Measurements from ENCODE around the gene OFD1. TPM values are rescaled to one million over a fixed set of nuclear protein-coding genes. Genes with fewer than 3 reads are reported as not detected.

The OFD1 gene
- total and polyA plus RNA-seq, 2 of the 8 experiments (the other 6 are each of a cell fraction or from before 2014, with no cell fraction given) = 8.0 to 23.4 TPM

- ChIA-PET CTCF (ENCODE audit: partially characterized antibody) (interaction anchor here (0.7 to 1.4 kb wide), 7 partner anchors 9 to 269 kb away, joined by 3 read pairs; no protein-coding TSS in a partner anchor), POLR2A (ENCODE audit: partially characterized antibody) (interaction anchor here (1.1 to 1.9 kb wide), 2 partner anchors 12 to 42 kb away, joined by 3 to 4 read pairs; partner anchors contain the start of genes OFD1 and TRAPPC2)
- 81% methylated on average over 4 of the region's 4 CpGs; no CpG with 5 or more reads in 1 of the 2 experiments for WGBS, 2 experiments (ENCODE audit: extremely low coverage in 1 of 2, insufficient coverage in 1 of 2, insufficient read length in 1 of 2, insufficient replicate concordance in 2 of 2, low coverage in 1 of 2, low lambda C conversion rate in 2 of 2, missing lambda C conversion rate in 1 of 2)
- Histone ChIP-seq H2BK120ac (replicated peaks; ENCODE audit: low read depth, low read length) (no peak overlapping the region), H3K79me2 (ENCODE audit: control insufficient read depth in 1 of 2, insufficient read depth in 2 of 2, low read length in 2 of 2) (no peaks in the 10 kb centered on the region), H2BK20ac (ENCODE audit: low read length) (no peak overlapping the region), H3K4me3 (ENCODE audit: extremely low read depth in 1 of 4, insufficient read depth in 2 of 4, low read depth in 3 of 4, low read length in 4 of 4) (no peak overlapping the region), H3K9ac (replicated peaks in 1 of 4; ENCODE audit: extremely low read depth in 1 of 4, low read depth in 3 of 4, low read length in 3 of 4) (no peak overlapping the region), H3K23me2 (ENCODE audit: low read depth, low read length) (no peaks in the 10 kb centered on the region), H3K4ac (replicated peaks; ENCODE audit: insufficient read length, low read depth, low read length) (no peak overlapping the region), H2AK5ac (ENCODE audit: low read depth, low read length) (no peak overlapping the region), H3K4me2 (ENCODE audit: insufficient read depth in 1 of 2, low read depth in 2 of 2, low read length in 2 of 2) (no peak overlapping the region), H3K4me1 (replicated peaks in 1 of 4; ENCODE audit: control insufficient read depth in 3 of 4, insufficient read depth in 4 of 4, low read length in 3 of 4) (no peaks in the 10 kb centered on the region; a peak in 1 of 7 replicates), H3K27me3 (replicated peaks in 1 of 4; ENCODE audit: control insufficient read depth in 3 of 4, extremely low read depth in 1 of 4, insufficient read depth in 3 of 4, low read length in 3 of 4) (no peaks in the 10 kb centered on the region), H3K36me3 (ENCODE audit: control insufficient read depth in 2 of 4, insufficient read depth in 4 of 4, low read length in 3 of 4) (peaks cover 2 to 53% (median 23%) of the 10 kb centered on the region in 4 experiments; a peak in 7 of 8 replicates), H2BK5ac (ENCODE audit: low read depth, low read length) (no peak overlapping the region), H2BK15ac (ENCODE audit: low read length) (no peak overlapping the region), H3K18ac (ENCODE audit: extremely low read depth, low read length) (no peak overlapping the region), H3K79me1 (ENCODE audit: low read depth, low read length) (no peaks in the 10 kb centered on the region), H3K56ac (replicated peaks; ENCODE audit: insufficient read length, low read depth, low read length) (no peak overlapping the region), H2AFZ (ENCODE audit: low read length) (no peak overlapping the region), H3K23ac (ENCODE audit: insufficient read length) (no peak overlapping the region), H3K14ac (ENCODE audit: insufficient read length) (no peak overlapping the region), H4K20me1 (replicated peaks in 1 of 2; ENCODE audit: control insufficient read depth in 1 of 2, insufficient read depth in 2 of 2, low read length in 2 of 2) (no peaks in the 10 kb centered on the region), H2BK12ac (ENCODE audit: low read depth, low read length) (no peak overlapping the region), H4K8ac (ENCODE audit: extremely low read depth, insufficient read depth, low read length) (no peak overlapping the region), H3K27ac (ENCODE audit: low read depth, low read length) (no peak overlapping the region), H3K9me3 (ENCODE audit: insufficient read depth in 2 of 2, low read depth in 1 of 2, low read length in 1 of 2) (no peaks in the 10 kb centered on the region), H4K91ac (replicated peaks; ENCODE audit: insufficient read length, low read length) (no peak overlapping the region), H4K5ac (ENCODE audit: insufficient read length, low read depth, low read length) (no peak overlapping the region)
- FAIRE-seq (peak; percentile 7), DNase-seq (ENCODE audit: low read depth in 1 of 2, low spot score in 2 of 2) (no peak)
- no peak for TF ChIP-seq KDM1A (IDR thresholded peaks at IDR 0.05; ENCODE audit: borderline replicate concordance, low read length)
- TF ChIP-seq SP1 (IDR thresholded peaks at IDR 0.05; ENCODE audit: low read depth, low read length) = no peak
- TF ChIP-seq SP2 (IDR thresholded peaks at IDR 0.05; ENCODE audit: low read length) = no peak
- TF ChIP-seq ZNF274 (IDR thresholded peaks at IDR 0.05; ENCODE audit: borderline replicate concordance, extremely low read depth, low read length) = no peak
- no peak for TF ChIP-seq NANOG (IDR thresholded peaks at IDR 0.05; ENCODE audit: insufficient read depth, low read depth, low read length, poor library complexity, severe bottlenecking)
- no peak for TF ChIP-seq CREB1 (IDR thresholded peaks at IDR 0.05)
- no peak for TF ChIP-seq POU5F1 (IDR thresholded peaks at IDR 0.05; ENCODE audit: low read depth, low read length)
- TF ChIP-seq CHD1 (IDR thresholded peaks at IDR 0.05; ENCODE audit: low read depth, low read length) = no peak
- TF ChIP-seq GABPA (IDR thresholded peaks at IDR 0.05; ENCODE audit: borderline replicate concordance, insufficient read depth, low read length) = no peak
- TF ChIP-seq JUND (IDR thresholded peaks at IDR 0.05; ENCODE audit: low read length) = no peak
- TF ChIP-seq CTBP2 (IDR thresholded peaks at IDR 0.05; ENCODE audit: borderline replicate concordance, insufficient read depth, insufficient read length, low read length) = no peak
- no peak for TF ChIP-seq SIRT6 (IDR thresholded peaks at IDR 0.05; ENCODE audit: low read length)
Measured at GRCh38 chrX:13776387-13776786, 41.8 kb downstream of the OFD1 start.

All from H1 (cell line).